Neuronal stem cell (in vitro differentiated cells): ENCODE data around the gene ACADL.
"Not testable (repeated sequence)": the region's sequence is repeated elsewhere in the genome, so short reads cannot be mapped to it uniquely, and the experiment has no call there.

ENCODE experiments used
- DNase-seq: peaks from one replicate; pipeline ENCODE4 v3.0.0-alpha.2; 2013; ENCODE audit warnings: low spot score
- H2AFZ ChIP-seq: one replicate; pipeline ENCODE4 v1.6.1; 2013; ENCODE audit warnings: mild to moderate bottlenecking, low read length, inconsistent platforms
- H2AK5ac ChIP-seq: 2 replicates; pipeline ENCODE4 v1.6.1; 2013; ENCODE audit warnings: low read depth, mild to moderate bottlenecking, inconsistent platforms, low read length, moderate library complexity, mixed read lengths
- H2BK120ac ChIP-seq: 2 replicates; pipeline ENCODE4 v1.6.1; 2013; ENCODE audit warnings: low read depth, mild to moderate bottlenecking, inconsistent platforms, low read length, moderate library complexity, mixed read lengths
- H2BK12ac ChIP-seq: one replicate; pipeline ENCODE4 v1.6.1; 2013; ENCODE audit warnings: low read length, inconsistent platforms
- H2BK15ac ChIP-seq: 2 replicates; pipeline ENCODE4 v1.6.1; 2013; ENCODE audit warnings: mild to moderate bottlenecking, low read length, inconsistent platforms, mixed read lengths
- H2BK5ac ChIP-seq: one replicate; pipeline ENCODE4 v1.6.1; 2013; ENCODE audit warnings: inconsistent platforms, mild to moderate bottlenecking, low read length, moderate library complexity
- H3K14ac ChIP-seq: one replicate; pipeline ENCODE4 v1.6.1; 2013; ENCODE audit warnings: low read length, inconsistent platforms
- H3K18ac ChIP-seq: 2 replicates; pipeline ENCODE4 v1.6.1; 2013; ENCODE audit warnings: low read length, inconsistent platforms
- H3K23ac ChIP-seq: 2 replicates; pipeline ENCODE4 v1.6.1; 2013; ENCODE audit warnings: low read depth, mild to moderate bottlenecking, mixed read lengths, low read length, inconsistent platforms; ENCODE audit not compliant: poor library complexity
- H3K27ac ChIP-seq: replicated peaks from 3 replicates; pipeline ENCODE4 v1.5.1; 2013; ENCODE audit warnings: low read length, inconsistent platforms
- H3K27me3 ChIP-seq, 3 experiments: 2 replicates each; pipeline ENCODE4 v1.6.1; 2013; ENCODE audit warnings: low read length in 3 of 3, mild to moderate bottlenecking in 2 of 3, inconsistent platforms in 1 of 3, low read depth in 1 of 3, mixed read lengths in 1 of 3, moderate library complexity in 1 of 3; ENCODE audit not compliant: control insufficient read depth in 3 of 3, insufficient read depth in 3 of 3
- H3K36me3 ChIP-seq, 2 donors: replicated peaks in 1 of 2; 2 replicates each; pipeline ENCODE4 v1.6.1; 2013; ENCODE audit warnings: low read length in 2 of 2; ENCODE audit not compliant: control insufficient read depth in 2 of 2, insufficient read depth in 2 of 2
- H3K4ac ChIP-seq: 2 replicates; pipeline ENCODE4 v1.6.1; 2013; ENCODE audit warnings: inconsistent platforms, mild to moderate bottlenecking, low read length, moderate library complexity
- H3K4me1 ChIP-seq, 2 donors: 1 replicate in 1 of 2; 2 replicates in 1 of 2; pipeline ENCODE4 v1.6.1; 2013; ENCODE audit warnings: low read length in 2 of 2, low read depth in 1 of 2; ENCODE audit not compliant: control insufficient read depth in 2 of 2, insufficient read depth in 1 of 2
- H3K4me2 ChIP-seq: one replicate; pipeline ENCODE4 v1.6.1; 2013; ENCODE audit warnings: mild to moderate bottlenecking, low read length, inconsistent platforms; ENCODE audit not compliant: insufficient read depth, poor library complexity, severe bottlenecking
- H3K4me3 ChIP-seq, 2 donors: 2 replicates each; pipeline ENCODE4 v1.5.1; 2013; ENCODE audit warnings: low read length in 2 of 2, mild to moderate bottlenecking in 2 of 2, inconsistent platforms in 1 of 2, moderate library complexity in 1 of 2
- H3K79me1 ChIP-seq: one replicate; pipeline ENCODE4 v1.6.1; 2013; ENCODE audit warnings: low read depth, mild to moderate bottlenecking, inconsistent platforms, low read length, moderate library complexity
- H3K9ac ChIP-seq: one replicate; pipeline ENCODE4 v1.6.1; 2013; ENCODE audit warnings: mild to moderate bottlenecking, low read depth, low read length, inconsistent platforms; ENCODE audit not compliant: poor library complexity
- H3K9me3 ChIP-seq, 2 donors: replicated peaks in 1 of 2; 2 replicates each; pipeline versions ENCODE3 to v1.6.1; 2013; ENCODE audit warnings: low read length in 2 of 2, mild to moderate bottlenecking in 2 of 2, inconsistent platforms in 1 of 2, low read depth in 1 of 2, mixed read lengths in 1 of 2, moderate library complexity in 1 of 2; ENCODE audit not compliant: control insufficient read depth in 2 of 2, insufficient read depth in 1 of 2
- H4K8ac ChIP-seq: one replicate; pipeline ENCODE4 v1.6.1; 2013; ENCODE audit warnings: low read depth, mild to moderate bottlenecking, inconsistent platforms, low read length, moderate library complexity
- H4K91ac ChIP-seq: one replicate; pipeline ENCODE4 v1.6.1; 2013; ENCODE audit warnings: low read length, low read depth, mild to moderate bottlenecking, inconsistent platforms; ENCODE audit not compliant: poor library complexity
- WGBS, 2 donors: extraction: QIAGEN DNeasy Blood & Tissue Kit; methylation state at CpG; one replicate each; pipeline ENCODE4 v1.1.7; 2013; ENCODE audit warnings: missing lambda C conversion rate in 2 of 2, mixed read lengths in 1 of 2; ENCODE audit not compliant: insufficient read length in 2 of 2, insufficient replicate concordance in 1 of 2; ENCODE audit errors: extremely low coverage in 2 of 2; 5-methylcytosine and 5-hydroxymethylcytosine counted together

The ACADL gene

DNA sequence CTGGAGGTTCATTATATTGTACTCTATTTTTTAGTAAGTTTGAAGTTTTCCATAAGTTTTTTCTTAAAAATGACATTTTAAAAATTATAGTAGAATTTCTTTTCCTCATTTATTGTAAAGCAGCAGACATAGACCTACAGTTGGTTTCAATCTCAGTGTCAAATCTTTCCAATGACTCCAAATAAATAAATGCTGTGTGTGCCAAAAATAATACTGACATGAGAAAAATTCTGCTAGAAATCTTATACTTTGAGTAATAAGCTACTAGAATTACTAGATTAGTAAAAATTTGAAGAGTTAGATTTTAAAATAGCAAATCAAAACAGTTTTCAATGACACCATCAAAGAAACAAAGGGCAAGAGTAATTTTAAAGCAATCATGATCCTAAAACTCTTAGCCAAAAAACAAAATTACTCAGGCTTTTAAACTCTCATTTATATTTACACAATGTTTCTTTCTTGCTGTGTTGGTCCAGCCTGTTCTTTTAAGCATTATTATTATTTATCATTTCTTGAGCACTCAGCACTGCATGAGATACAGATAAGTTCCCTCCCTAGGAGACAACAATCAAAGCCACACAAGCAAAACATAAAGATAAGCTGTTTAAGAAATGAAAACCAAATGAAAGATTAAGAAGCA, 45.8 kb downstream of the ACADL start:
- DNase-seq, result no peak
- peaks cover 4 to 11% of the 10 kb centered on the region in 2 donors for H3K4me1 ChIP-seq
- H3K79me1 ChIP-seq, result no peaks in the 10 kb centered on the region
- no peak overlapping the region for H2BK12ac ChIP-seq
- H3K27me3 ChIP-seq, result no peaks in the 10 kb centered on the region
- no peak overlapping the region for H2BK15ac ChIP-seq
- no peak overlapping the region for H2BK120ac ChIP-seq
- H3K36me3 ChIP-seq, result no peaks in the 10 kb centered on the region
- H3K23ac ChIP-seq, result no peak overlapping the region
- H3K9me3 ChIP-seq, result no peaks in the 10 kb centered on the region
- H3K14ac ChIP-seq, result no peak overlapping the region
- no peak overlapping the region for H3K4ac ChIP-seq
- no peak overlapping the region for H4K8ac ChIP-seq
- H2AK5ac ChIP-seq, result no peak overlapping the region
- no peak overlapping the region for H3K27ac ChIP-seq
- no peak overlapping the region for H4K91ac ChIP-seq
- no peak overlapping the region for H3K9ac ChIP-seq
- no peak overlapping the region for H3K4me3 ChIP-seq
- no peak overlapping the region for H3K18ac ChIP-seq
- peak overlapping the region; percentile 1 for H2AFZ ChIP-seq
- no peak overlapping the region for H3K4me2 ChIP-seq
- no peak overlapping the region for H2BK5ac ChIP-seq

DNA sequence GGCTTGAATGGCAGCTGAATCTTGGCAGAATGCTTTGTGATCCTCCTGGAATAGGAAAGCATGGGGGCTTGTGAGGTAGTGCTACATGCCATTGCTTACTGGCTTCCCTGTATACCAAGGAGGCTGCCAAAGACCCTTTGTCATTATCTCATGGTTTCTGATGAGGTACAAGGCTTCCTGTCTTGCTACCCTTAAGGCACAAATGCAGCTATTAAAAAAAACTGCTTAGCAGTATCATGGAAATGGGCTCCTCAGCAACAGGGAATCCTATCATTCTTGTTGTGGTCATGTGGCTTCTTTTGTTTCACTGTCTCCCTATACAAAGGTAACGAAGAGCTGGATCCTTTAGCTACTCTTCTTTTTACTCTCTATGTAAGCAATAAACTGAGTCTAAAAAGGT, 47.5 kb downstream of the ACADL start:
- Histone ChIP-seq H2BK120ac (no peak overlapping the region), H3K18ac (no peak overlapping the region)

DNA sequence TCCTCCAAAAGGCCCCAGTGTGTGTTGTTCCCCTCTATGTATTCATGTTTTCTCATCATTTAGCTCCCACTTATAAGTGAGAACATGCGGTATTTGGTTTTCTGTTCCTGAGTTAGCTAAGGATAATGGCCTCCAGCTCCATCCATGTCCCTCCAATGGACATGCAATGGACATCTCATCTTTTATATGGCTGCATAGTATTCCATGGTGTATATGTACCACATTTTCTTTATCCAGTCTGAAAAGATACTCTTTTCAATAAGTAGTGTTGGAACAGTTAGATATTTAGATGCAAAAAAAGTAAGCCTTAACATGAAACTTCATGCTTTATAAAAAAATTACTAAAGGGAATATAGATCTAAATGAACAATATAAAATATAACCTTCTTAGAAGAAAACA, 48.1 kb downstream of the ACADL start:
- H2AK5ac ChIP-seq, H3K79me1 ChIP-seq, H3K27me3 ChIP-seq, H2BK12ac ChIP-seq, H3K4me2 ChIP-seq, H2BK15ac ChIP-seq, H4K91ac ChIP-seq, DNase-seq, H2AFZ ChIP-seq, H2BK120ac ChIP-seq, H4K8ac ChIP-seq, H3K4ac ChIP-seq, H3K9me3 ChIP-seq, H3K27ac ChIP-seq, H2BK5ac ChIP-seq, H3K4me3 ChIP-seq, H3K23ac ChIP-seq, H3K18ac ChIP-seq, H3K14ac ChIP-seq, H3K36me3 ChIP-seq, H3K9ac ChIP-seq: not testable (repeated sequence)
- H3K4me1 ChIP-seq, result peaks cover 4 to 11% of the 10 kb centered on the region in 2 donors
- WGBS, 2 donors, result no CpG with 5 or more reads among the region's 1 CpG

More for the DNA sequence above, 47.5 kb downstream of the ACADL start:
- Histone ChIP-seq H3K4ac (no peak overlapping the region), H2BK12ac (no peak overlapping the region), H3K23ac (no peak overlapping the region), H3K4me2 (no peak overlapping the region), H3K27me3 (no peaks in the 10 kb centered on the region), H4K91ac (no peak overlapping the region), H3K4me3 (no peak overlapping the region), H2BK15ac (no peak overlapping the region), H2BK5ac (no peak overlapping the region), H2AK5ac (no peak overlapping the region), H3K9ac (no peak overlapping the region), H4K8ac (no peak overlapping the region), H2AFZ (no peak overlapping the region), H3K14ac (no peak overlapping the region), H3K9me3 (no peaks in the 10 kb centered on the region), H3K4me1 (peaks cover 4 to 11% of the 10 kb centered on the region in 2 donors), H3K27ac (no peak overlapping the region), H3K36me3 (no peaks in the 10 kb centered on the region), H3K79me1 (no peaks in the 10 kb centered on the region)
- no CpG with 5 or more reads among the region's 1 CpG for WGBS, 2 donors
- no peak for DNase-seq

DNA sequence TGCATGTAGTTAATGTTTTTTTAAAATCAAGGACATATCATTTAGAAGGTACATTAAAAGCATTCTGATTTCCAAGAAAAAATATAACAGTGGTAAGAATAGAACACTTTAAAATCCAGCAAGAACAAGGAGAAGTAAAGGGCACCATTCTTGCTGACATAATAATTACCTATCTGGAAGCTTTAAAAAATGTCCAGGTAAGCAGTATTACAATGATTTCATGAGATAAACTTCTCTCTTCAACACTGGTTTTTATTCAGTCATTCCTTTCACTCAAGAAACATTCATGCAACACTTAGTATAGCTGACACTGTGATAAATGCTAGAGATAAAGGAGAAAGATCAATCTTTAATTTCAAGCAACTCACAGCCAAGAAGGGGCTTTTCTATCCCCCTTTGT, 51.2 kb downstream of the ACADL start:
- Histone ChIP-seq H4K91ac (no peak overlapping the region), H4K8ac (no peak overlapping the region), H3K79me1 (no peaks in the 10 kb centered on the region), H3K9me3 (no peaks in the 10 kb centered on the region), H2BK15ac (no peak overlapping the region), H3K27me3 (no peaks in the 10 kb centered on the region), H2AFZ (no peak overlapping the region), H3K4me1 (peaks cover 0 to 4% of the 10 kb centered on the region in 2 donors), H3K4me2 (no peak overlapping the region), H2AK5ac (no peak overlapping the region), H3K36me3 (no peaks in the 10 kb centered on the region), H2BK120ac (no peak overlapping the region), H3K9ac (no peak overlapping the region), H3K23ac (no peak overlapping the region), H2BK12ac (no peak overlapping the region), H3K27ac (no peak overlapping the region), H2BK5ac (no peak overlapping the region), H3K4ac (no peak overlapping the region), H3K4me3 (no peak overlapping the region), H3K14ac (no peak overlapping the region), H3K18ac (no peak overlapping the region)
- no peak for DNase-seq
